ENCODE measurements around the gene TTF2.

TTF2 gene

GRCh38 chr1:117022114-117022513 lies 38.0 kb upstream of the TTF2 start:
- Histone ChIP-seq H3K18ac (ENCODE audit: low read length) (no peak overlapping the region), H3K27ac (ENCODE audit: low read depth, low read length) (no peak overlapping the region), H3K4me1 (ENCODE audit: control insufficient read depth in 1 of 2, insufficient read depth in 2 of 2, low read length in 2 of 2) (peaks cover 0 to 4% of the 10 kb centered on the region in 2 experiments), H2BK5ac (ENCODE audit: low read depth, low read length, poor library complexity) (no peak overlapping the region), H3K36me3 (ENCODE audit: control insufficient read depth in 1 of 2, insufficient read depth in 2 of 2, low read length in 2 of 2) (no peaks in the 10 kb centered on the region), H3K14ac (ENCODE audit: low read length) (no peak overlapping the region), H3K4ac (ENCODE audit: low read depth, low read length) (no peak overlapping the region), H3K23ac (ENCODE audit: low read length) (no peak overlapping the region), H4K12ac (ENCODE audit: low read depth, low read length) (no peak overlapping the region), H2BK120ac (ENCODE audit: insufficient read depth, low read length, poor library complexity) (no peak overlapping the region), H2BK12ac (ENCODE audit: low read length) (no peak overlapping the region), H3K9ac (ENCODE audit: low read length) (no peak overlapping the region), H2AK5ac (ENCODE audit: low read length) (no peak overlapping the region), H3K27me3 (ENCODE audit: insufficient read depth, low read length) (no peaks in the 10 kb centered on the region), H3K4me3 (ENCODE audit: low read depth, low read length) (no peak overlapping the region), H4K8ac (ENCODE audit: low read depth, low read length) (no peak overlapping the region), H4K91ac (ENCODE audit: low read depth, low read length) (no peak overlapping the region), H3K79me1 (ENCODE audit: low read length) (no peaks in the 10 kb centered on the region), H2AFZ (ENCODE audit: insufficient read depth, low read length, poor library complexity) (no peak overlapping the region), H3K4me2 (ENCODE audit: low read length) (no peak overlapping the region), H3K9me3 (ENCODE audit: insufficient read depth, low read depth, low read length) (peaks cover 1% of the 10 kb centered on the region), H3K79me2 (ENCODE audit: control insufficient read depth, insufficient read depth, low read length, poor library complexity) (no peaks in the 10 kb centered on the region)
- WGBS (ENCODE audit: extremely low coverage, insufficient coverage, insufficient read length), result no CpG with 5 or more reads among the region's 3 CpGs
- no peak for DNase-seq

- no peak for DNase-seq
- no peak overlapping the region for H2AK5ac ChIP-seq (ENCODE audit: low read length)
- no peak overlapping the region for H3K14ac ChIP-seq (ENCODE audit: low read length)
- H3K79me2 ChIP-seq (ENCODE audit: control insufficient read depth, insufficient read depth, low read length, poor library complexity), result no peaks in the 10 kb centered on the region
- H4K91ac ChIP-seq (ENCODE audit: low read depth, low read length), result no peak overlapping the region
- no peak overlapping the region for H3K4me3 ChIP-seq (ENCODE audit: low read depth, low read length)
- no peak overlapping the region for H4K8ac ChIP-seq (ENCODE audit: low read depth, low read length)
- no peak overlapping the region for H2BK12ac ChIP-seq (ENCODE audit: low read length)
- no peak overlapping the region for H2BK120ac ChIP-seq (ENCODE audit: insufficient read depth, low read length, poor library complexity)
- no CpG with 5 or more reads among the region's 7 CpGs for WGBS (ENCODE audit: extremely low coverage, insufficient coverage, insufficient read length)
- H3K4ac ChIP-seq (ENCODE audit: low read depth, low read length), result no peak overlapping the region
- no peak overlapping the region for H4K12ac ChIP-seq (ENCODE audit: low read depth, low read length)
- no peaks in the 10 kb centered on the region for H3K9me3 ChIP-seq (ENCODE audit: insufficient read depth, low read depth, low read length)
- peaks cover 0 to 4% of the 10 kb centered on the region in 2 experiments for H3K4me1 ChIP-seq (ENCODE audit: control insufficient read depth in 1 of 2, insufficient read depth in 2 of 2, low read length in 2 of 2)
- no peak overlapping the region for H3K27ac ChIP-seq (ENCODE audit: low read depth, low read length)
- H2BK5ac ChIP-seq (ENCODE audit: low read depth, low read length, poor library complexity), result no peak overlapping the region
- no peak overlapping the region for H3K23ac ChIP-seq (ENCODE audit: low read length)
- no peak overlapping the region for H2AFZ ChIP-seq (ENCODE audit: insufficient read depth, low read length, poor library complexity)
- no peaks in the 10 kb centered on the region for H3K27me3 ChIP-seq (ENCODE audit: insufficient read depth, low read length)
- H3K18ac ChIP-seq (ENCODE audit: low read length), result no peak overlapping the region
- no peaks in the 10 kb centered on the region for H3K36me3 ChIP-seq (ENCODE audit: control insufficient read depth in 1 of 2, insufficient read depth in 2 of 2, low read length in 2 of 2)
- no peaks in the 10 kb centered on the region for H3K79me1 ChIP-seq (ENCODE audit: low read length)
- H3K9ac ChIP-seq (ENCODE audit: low read length), result no peak overlapping the region
- H3K4me2 ChIP-seq (ENCODE audit: low read length), result no peak overlapping the region
Observed at GRCh38 chr1:117025568-117025967, 34.6 kb upstream of the TTF2 start.

GRCh38 chr1:117026361-117026760 lies 33.8 kb upstream of the TTF2 start:
- no peak overlapping the region for H3K27ac ChIP-seq (ENCODE audit: low read depth, low read length)

GRCh38 chr1:117029685-117030084 lies 30.4 kb upstream of the TTF2 start:
- Histone ChIP-seq H3K23ac (ENCODE audit: low read length) (no peak overlapping the region), H3K4ac (ENCODE audit: low read depth, low read length) (no peak overlapping the region), H3K4me2 (ENCODE audit: low read length) (no peak overlapping the region), H3K79me1 (ENCODE audit: low read length) (no peaks in the 10 kb centered on the region), H2AK5ac (ENCODE audit: low read length) (no peak overlapping the region), H3K4me1 (ENCODE audit: control insufficient read depth in 1 of 2, insufficient read depth in 2 of 2, low read length in 2 of 2) (peaks cover 0 to 4% of the 10 kb centered on the region in 2 experiments), H3K36me3 (ENCODE audit: control insufficient read depth in 1 of 2, insufficient read depth in 2 of 2, low read length in 2 of 2) (no peaks in the 10 kb centered on the region), H4K91ac (ENCODE audit: low read depth, low read length) (no peak overlapping the region), H4K12ac (ENCODE audit: low read depth, low read length) (no peak overlapping the region), H3K79me2 (ENCODE audit: control insufficient read depth, insufficient read depth, low read length, poor library complexity) (no peaks in the 10 kb centered on the region), H3K27ac (ENCODE audit: low read depth, low read length) (no peak overlapping the region), H3K14ac (ENCODE audit: low read length) (no peak overlapping the region), H3K9ac (ENCODE audit: low read length) (no peak overlapping the region), H2BK120ac (ENCODE audit: insufficient read depth, low read length, poor library complexity) (no peak overlapping the region), H2AFZ (ENCODE audit: insufficient read depth, low read length, poor library complexity) (no peak overlapping the region), H3K27me3 (ENCODE audit: insufficient read depth, low read length) (no peaks in the 10 kb centered on the region), H2BK5ac (ENCODE audit: low read depth, low read length, poor library complexity) (no peak overlapping the region), H3K18ac (ENCODE audit: low read length) (no peak overlapping the region), H3K9me3 (ENCODE audit: insufficient read depth, low read depth, low read length) (peaks cover 1% of the 10 kb centered on the region), H4K8ac (ENCODE audit: low read depth, low read length) (no peak overlapping the region), H3K4me3 (ENCODE audit: low read depth, low read length) (no peak overlapping the region), H2BK12ac (ENCODE audit: low read length) (no peak overlapping the region)
- no peak for DNase-seq
- WGBS (ENCODE audit: extremely low coverage, insufficient coverage, insufficient read length), result no CpG with 5 or more reads among the region's 1 CpG

More at GRCh38 chr1:117026361-117026760, 33.8 kb upstream of the TTF2 start:
- H3K36me3 ChIP-seq (ENCODE audit: control insufficient read depth in 1 of 2, insufficient read depth in 2 of 2, low read length in 2 of 2), result no peaks in the 10 kb centered on the region
- no peak overlapping the region for H2BK120ac ChIP-seq (ENCODE audit: insufficient read depth, low read length, poor library complexity)
- peaks cover 0 to 4% of the 10 kb centered on the region in 2 experiments for H3K4me1 ChIP-seq (ENCODE audit: control insufficient read depth in 1 of 2, insufficient read depth in 2 of 2, low read length in 2 of 2)
- H4K91ac ChIP-seq (ENCODE audit: low read depth, low read length), result no peak overlapping the region
- H2AFZ ChIP-seq (ENCODE audit: insufficient read depth, low read length, poor library complexity), result no peak overlapping the region
- no peak overlapping the region for H2AK5ac ChIP-seq (ENCODE audit: low read length)
- no peak overlapping the region for H3K4ac ChIP-seq (ENCODE audit: low read depth, low read length)
- H3K9ac ChIP-seq (ENCODE audit: low read length), result no peak overlapping the region
- no peak overlapping the region for H3K18ac ChIP-seq (ENCODE audit: low read length)
- no peak overlapping the region for H4K8ac ChIP-seq (ENCODE audit: low read depth, low read length)
- WGBS (ENCODE audit: extremely low coverage, insufficient coverage, insufficient read length), result no CpG with 5 or more reads among the region's 6 CpGs
- no peaks in the 10 kb centered on the region for H3K9me3 ChIP-seq (ENCODE audit: insufficient read depth, low read depth, low read length)
- H3K4me2 ChIP-seq (ENCODE audit: low read length), result no peak overlapping the region
- H2BK5ac ChIP-seq (ENCODE audit: low read depth, low read length, poor library complexity), result no peak overlapping the region
- no peaks in the 10 kb centered on the region for H3K79me2 ChIP-seq (ENCODE audit: control insufficient read depth, insufficient read depth, low read length, poor library complexity)
- H3K14ac ChIP-seq (ENCODE audit: low read length), result no peak overlapping the region
- H2BK12ac ChIP-seq (ENCODE audit: low read length), result no peak overlapping the region
- no peak overlapping the region for H4K12ac ChIP-seq (ENCODE audit: low read depth, low read length)
- DNase-seq, result no peak
- H3K4me3 ChIP-seq (ENCODE audit: low read depth, low read length), result no peak overlapping the region
- H3K23ac ChIP-seq (ENCODE audit: low read length), result no peak overlapping the region
- H3K27me3 ChIP-seq (ENCODE audit: insufficient read depth, low read length), result no peaks in the 10 kb centered on the region
- H3K79me1 ChIP-seq (ENCODE audit: low read length), result no peaks in the 10 kb centered on the region
